Measurements from ENCODE around the gene RAB26. TPM values are rescaled to one million over a fixed set of nuclear protein-coding genes. Genes with fewer than 3 reads are reported as not detected.

Gene RAB26
- polyA plus RNA-seq, 1 experiment: 0.67 TPM

GRCh38 chr16:2170080-2170479, 21.7 kb downstream of the RAB26 start:
- TF ChIP-seq CTCF (IDR thresholded peaks at IDR 0.05; ENCODE audit: insufficient read depth, low read depth, low read length): no peak
- POLR2A ChIA-PET: no interaction called here
- DNase-seq (ENCODE audit: low read depth): no peak
- Histone ChIP-seq H3K36me3 (ENCODE audit: control insufficient read depth, insufficient read depth, low read length) (peaks cover 38% of the 10 kb centered on the region), H3K27me3 (ENCODE audit: control insufficient read depth, insufficient read depth, low read length) (no peaks in the 10 kb centered on the region), H3K4me3 (ENCODE audit: low read depth, low read length) (no peak overlapping the region)
- CTCF ChIA-PET: no interaction called here

- no peak for DNase-seq (ENCODE audit: low read depth)
- Histone ChIP-seq H3K4me3 (ENCODE audit: low read depth, low read length) (no peak overlapping the region), H3K27me3 (ENCODE audit: control insufficient read depth, insufficient read depth, low read length) (no peaks in the 10 kb centered on the region), H3K36me3 (ENCODE audit: control insufficient read depth, insufficient read depth, low read length) (peaks cover 43% of the 10 kb centered on the region)
- no peak for TF ChIP-seq CTCF (IDR thresholded peaks at IDR 0.05; ENCODE audit: insufficient read depth, low read depth, low read length)
- ChIA-PET POLR2A (no interaction called here), CTCF (no interaction called here)
Measured at GRCh38 chr16:2170587-2171435, 22.4 kb downstream of the RAB26 start.

- ChIA-PET POLR2A (no interaction called here), CTCF (interaction anchor here (0.6 kb wide), 1 partner anchor 149 kb away, joined by 4 read pairs; no protein-coding TSS in a partner anchor)
- no peak for DNase-seq (ENCODE audit: low read depth)
- H3K27me3 ChIP-seq (ENCODE audit: control insufficient read depth, insufficient read depth, low read length): no peaks in the 10 kb centered on the region
- peaks cover 41% of the 10 kb centered on the region for H3K36me3 ChIP-seq (ENCODE audit: control insufficient read depth, insufficient read depth, low read length)
- no peak overlapping the region for H3K4me3 ChIP-seq (ENCODE audit: low read depth, low read length)
- TF ChIP-seq CTCF (IDR thresholded peaks at IDR 0.05; ENCODE audit: insufficient read depth, low read depth, low read length): no peak
Measured at GRCh38 chr16:2171601-2172178, 23.3 kb downstream of the RAB26 start.

GRCh38 chr16:2172688-2173335, 24.4 kb downstream of the RAB26 start:
- ChIA-PET CTCF (no interaction called here), POLR2A (no interaction called here)
- H3K4me3 ChIP-seq (ENCODE audit: low read depth, low read length): no peak overlapping the region
- no peaks in the 10 kb centered on the region for H3K27me3 ChIP-seq (ENCODE audit: control insufficient read depth, insufficient read depth, low read length)
- DNase-seq (ENCODE audit: low read depth): no peak
- TF ChIP-seq CTCF (IDR thresholded peaks at IDR 0.05; ENCODE audit: insufficient read depth, low read depth, low read length): no peak
- H3K36me3 ChIP-seq (ENCODE audit: control insufficient read depth, insufficient read depth, low read length): peaks cover 40% of the 10 kb centered on the region

GRCh38 chr16:2173366-2173765, 24.9 kb downstream of the RAB26 start:
- H3K36me3 ChIP-seq (ENCODE audit: control insufficient read depth, insufficient read depth, low read length): peaks cover 37% of the 10 kb centered on the region
- DNase-seq (ENCODE audit: low read depth): no peak

More at GRCh38 chr16:2173366-2173765, 24.9 kb downstream of the RAB26 start:
- Histone ChIP-seq H3K27me3 (ENCODE audit: control insufficient read depth, insufficient read depth, low read length) (no peaks in the 10 kb centered on the region), H3K4me3 (ENCODE audit: low read depth, low read length) (no peak overlapping the region)
- ChIA-PET CTCF (no interaction called here), POLR2A (no interaction called here)
- TF ChIP-seq CTCF (IDR thresholded peaks at IDR 0.05; ENCODE audit: insufficient read depth, low read depth, low read length): no peak
